Heart right ventricle (tissue), 16 donors: ENCODE measurements around the gene SLC22A25. TPM values are rescaled to one million over a fixed set of nuclear protein-coding genes. Genes with fewer than 3 reads are reported as not detected.

Source experiments
- ATAC-seq, 8 donors: fragments of 200-7000 bp; cut with Tn5 transposase; one replicate each; pipeline ENCODE4 v1.9.1; 2020; ENCODE audit warnings: mild to moderate bottlenecking in 8 of 8, moderate library complexity in 8 of 8, moderate number of reproducible peaks in 1 of 8
- DNase-seq, 2 donors: peaks; one replicate each; pipeline ENCODE4 v3.0.0-alpha.2; 2020
- H3K27ac ChIP-seq, 10 donors: fragments of 200-600 bp; sonication (generic) in 2 of 10; one replicate each; pipeline versions ENCODE4 v1.5.0 to v1.8.0; 2020 to 2022; ENCODE audit warnings: mild to moderate bottlenecking in 3 of 10
- H3K27me3 ChIP-seq, 7 donors: fragments of 200-600 bp; one replicate each; pipeline ENCODE4 v1.8.0; 2021 to 2022; ENCODE audit warnings: mild to moderate bottlenecking in 2 of 7
- H3K36me3 ChIP-seq, 9 donors: fragments of 200-600 bp; sonication (generic) in 1 of 9; one replicate each; pipeline versions ENCODE4 v1.5.0 to v1.8.0; 2020 to 2022; ENCODE audit warnings: mild to moderate bottlenecking in 2 of 9
- H3K4me1 ChIP-seq, 9 donors: fragments of 200-600 bp; sonication (generic) in 1 of 9; one replicate each; pipeline versions ENCODE4 v1.5.0 to v1.8.0; 2020 to 2022; ENCODE audit warnings: mild to moderate bottlenecking in 4 of 9
- H3K4me3 ChIP-seq, 10 donors: fragments of 200-600 bp; sonication (generic) in 2 of 10; one replicate each; pipeline versions ENCODE4 v1.5.0 to v1.8.0; 2020 to 2022; ENCODE audit warnings: mild to moderate bottlenecking in 7 of 10, moderate library complexity in 2 of 10
- H3K9me3 ChIP-seq, 11 donors: fragments of 200-600 bp in 10 of 11; sonication (generic) in 2 of 11; one replicate each; pipeline versions ENCODE4 v1.5.0 to v1.8.0; 2013 to 2022; ENCODE audit warnings: mild to moderate bottlenecking in 2 of 11, control low read depth in 1 of 11, moderate library complexity in 1 of 11
- CTCF ChIP-seq, 9 donors: fragments of 200-600 bp; sonication (generic) in 2 of 9; IDR thresholded peaks; one replicate each; pipeline versions ENCODE4 v1.5.0 to v1.8.0; 2021 to 2022; ENCODE audit warnings: antibody characterized with exemption in 9 of 9, mild to moderate bottlenecking in 5 of 9, moderate library complexity in 1 of 9
- WGBS, 2 donors: extraction: QIAGEN DNeasy Blood & Tissue Kit; methylation state at CpG; one replicate each; pipeline ENCODE4 v1.1.7; 2013; ENCODE audit warnings: inconsistent platforms in 1 of 2; 5-methylcytosine and 5-hydroxymethylcytosine counted together
- intact Hi-C, 10 donors: fragments of 100-400 bp; cut with DNase I; formaldehyde crosslinking; loops; one replicate each; pipeline versions ENCODE4 v1.11.1 to v1.14.2; 2022
- polyA plus RNA-seq, 2 donors: library from polyadenylated mRNA; stranded (reverse); fragments of 200-250 nt; gene quantifications; one replicate each; pipeline ENCODE4 v1.2.3, GENCODE V29; 2013
- total RNA-seq, 10 donors: library from RNA; stranded (reverse); fragmentation: NEBNext Ultra II Directional in 3 of 10; extraction: Animal tissue kit (Norgen Biotek cat#: 25700) in 3 of 10; gene quantifications; one replicate each; pipeline versions ENCODE4 v1.2.1 to v1.2.4, GENCODE V29; 2021 to 2023
- donor health status: Arrhythmogenic right ventricular cardiomyopathy.
- donor health status: ischemic (EF 13 %, LVEDD 7.1; RV severe dilation, severe dysfunction).
- donor health status: healthy with polysubstance abuse.
- donor health status: DM: no; HTN: yes; CAD: no.
- donor health status: DM: no; HTN: no; CAD: no.
- donor health status: ischemic (EF 25% LVEDD 6.9; RV normal size, moderate dysfunction).
- donor health status: ischemic (EF 25% LVEDD 5.7; RV mildly dilated, moderate dysfunction).
- donor health status: healthy.
- donor health status: DM: yes; HTN: yes; CAD: no.
- donor health status: Ischemic cardiomyopathy.
- donor health status: ischemic (EF 35%, LVEDD 5.7; RV mildly dilated, moderate dysfunction).
- donor health status: nonischemic (EF 11% LVEDD 7.7; RV severe dilation, severe dysfunction).
- donor health status: DM: yes; HTN: yes; CAD: no.
- donor health status: PGD.
- donor health status: ischemic (EF 29% LVEDD 5.4; RV normal size, mild dysfunction).
- donor health status: nonischemic (EF 23%, LVEDD 6.1; RV moderate dilation, normal function).

Gene SLC22A25
- total and polyA plus RNA-seq, 12 donors, result not detected

DNA sequence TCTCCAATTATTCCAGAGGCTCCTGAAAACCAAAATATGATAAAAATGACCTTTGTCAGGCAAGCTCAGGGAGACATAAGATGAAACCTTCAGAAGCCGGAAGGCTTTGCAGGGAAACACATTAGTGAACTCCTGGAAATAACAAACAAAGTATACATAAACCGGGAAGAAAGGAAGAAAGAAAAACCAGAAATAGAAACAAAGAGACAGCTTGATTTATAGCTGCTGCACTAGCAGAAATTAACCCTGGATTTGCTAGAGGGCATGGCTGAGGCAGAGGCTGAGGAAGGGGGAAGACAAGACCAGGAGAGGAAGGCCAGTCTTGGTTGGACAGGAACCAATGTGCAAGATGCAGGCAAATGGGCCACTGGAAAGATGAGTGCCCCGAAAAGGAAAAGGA, 33.3 kb downstream of the SLC22A25 start:
- WGBS, 2 donors, result 53% methylated on average over 3 of the region's 3 CpGs
- Histone ChIP-seq H3K27ac (no peak overlapping the region), H3K9me3 (peaks cover 0 to 13% (median 0%) of the 10 kb centered on the region in 11 donors), H3K4me1 (no peaks in the 10 kb centered on the region), H3K27me3 (peaks cover 0 to 5% (median 0%) of the 10 kb centered on the region in 7 donors), H3K36me3 (no peaks in the 10 kb centered on the region), H3K4me3 (no peak overlapping the region)
- DNase-seq, result no peak
- ATAC-seq, result no peak
- intact Hi-C loops, result loop anchor here in 6 of 10 donors (5.0 to 10.0 kb wide), 7 partner anchors 75 to 305 kb away; no protein-coding TSS in a partner anchor
- no peak for TF ChIP-seq CTCF (IDR thresholded peaks at IDR 0.05)

Other genes with a start within 250 kb of the SLC22A25 start
- gene SLC22A8, start 227.8 kb downstream of the SLC22A25 start, total RNA-seq, result not detected
- gene SLC22A8, start 227.8 kb downstream of the SLC22A25 start, polyA plus RNA-seq, result not detected
- gene SLC22A24, start 99.4 kb downstream of the SLC22A25 start, total RNA-seq, result not detected
- not detected for gene SLC22A24, start 99.4 kb downstream of the SLC22A25 start, polyA plus RNA-seq
- gene SLC22A9, start 126.2 kb upstream of the SLC22A25 start, total RNA-seq, result not detected
- not detected for gene SLC22A9, start 126.2 kb upstream of the SLC22A25 start, polyA plus RNA-seq
- 1 to 10 TPM in 8 of 10 donors, under 1 TPM in 2; 0.69 to 7.2 (median 1.8) TPM for gene PLAAT5, start 247.6 kb upstream of the SLC22A25 start, total RNA-seq
- gene PLAAT5, start 247.6 kb upstream of the SLC22A25 start, polyA plus RNA-seq, result 1 to 10 TPM in 1 of 2 donors, under 1 TPM in 1; 0.64 to 1.5 TPM